Tongue (tissue), 2 donors: ENCODE results near the gene RAB18. TPM values are rescaled to one million over a fixed set of nuclear protein-coding genes. Genes with fewer than 3 reads are reported as not detected.
A peak's percentile ranks its signal among the peaks of the same experiment; 100 is the strongest.
"Not testable (repeated sequence)": the region's sequence is repeated elsewhere in the genome, so short reads cannot be mapped to it uniquely, and the experiment has no call there.

Experiments
- DNase-seq: peaks from one replicate; pipeline ENCODE4 v3.0.0-alpha.2; 2015
- total RNA-seq: library from RNA; depleted of rRNA; stranded (reverse); fragments of >200 nt; gene quantifications from one replicate; pipeline ENCODE4 v1.2.3, GENCODE V29; 2014

Gene RAB18
- total RNA-seq = 77.0 TPM

- DNase-seq = peak; percentile 100
Observed at GRCh38 chr10:27504007-27504807, at the start of gene RAB18. RAB18 (plus strand) TSS chr10:27504304; CDS start chr10:27504370, 66 bp downstream.

DNA sequence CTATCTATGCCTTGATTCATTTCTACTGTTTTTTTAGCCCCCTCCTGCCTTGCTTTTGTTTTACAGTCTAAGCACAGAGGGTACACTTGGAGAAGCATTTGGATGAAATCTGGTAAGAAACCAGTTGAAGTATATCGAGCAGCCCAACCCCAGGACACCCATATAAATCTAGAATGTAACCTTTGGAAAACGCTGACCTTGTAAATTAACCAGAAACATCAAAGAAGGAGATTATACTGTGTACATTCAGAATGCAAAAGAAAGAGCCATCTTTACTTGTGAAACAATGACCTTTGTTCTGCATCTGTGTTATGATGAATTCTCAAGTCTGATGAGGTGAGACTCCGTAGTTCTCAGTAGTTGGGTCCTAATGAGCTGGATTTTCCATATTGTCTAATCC is 49.3 kb upstream of the RAB18 start:
- no peak for DNase-seq

DNA sequence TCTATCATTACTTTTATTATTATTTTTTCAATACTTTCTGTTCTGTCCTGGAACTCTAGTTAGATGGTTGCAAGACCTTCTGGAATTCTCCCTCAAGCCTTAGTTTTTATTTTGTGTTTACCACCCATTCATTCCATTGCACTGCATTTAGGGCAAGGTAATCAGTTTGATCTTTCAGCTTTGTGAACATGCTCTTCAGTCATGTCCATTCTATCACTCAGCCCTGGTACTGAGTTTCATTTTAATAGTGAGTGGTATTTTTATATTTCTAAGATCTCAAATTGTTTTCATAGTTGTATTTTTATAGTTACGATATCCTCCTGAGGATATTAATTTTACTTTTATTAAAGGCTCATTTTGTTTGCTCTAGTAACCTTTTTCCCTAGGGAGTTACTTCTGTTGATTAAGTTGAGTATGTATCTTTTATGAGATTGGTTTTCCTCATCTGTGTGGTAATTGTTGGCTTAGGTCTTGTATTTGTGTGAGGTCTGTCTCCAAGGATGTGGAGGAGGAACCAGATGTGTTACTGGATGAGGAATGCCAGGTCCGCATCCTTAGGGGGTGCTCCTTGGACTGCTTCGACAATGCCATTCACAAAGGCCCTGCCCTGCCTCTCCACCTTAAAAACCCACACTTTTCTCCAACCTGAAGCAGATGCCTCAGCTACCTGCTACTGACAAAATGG is 46.7 kb upstream of the RAB18 start:
- DNase-seq = no peak

- DNase-seq = no peak
Observed at GRCh38 chr10:27457966-27458365, 46.1 kb upstream of the RAB18 start.

DNA sequence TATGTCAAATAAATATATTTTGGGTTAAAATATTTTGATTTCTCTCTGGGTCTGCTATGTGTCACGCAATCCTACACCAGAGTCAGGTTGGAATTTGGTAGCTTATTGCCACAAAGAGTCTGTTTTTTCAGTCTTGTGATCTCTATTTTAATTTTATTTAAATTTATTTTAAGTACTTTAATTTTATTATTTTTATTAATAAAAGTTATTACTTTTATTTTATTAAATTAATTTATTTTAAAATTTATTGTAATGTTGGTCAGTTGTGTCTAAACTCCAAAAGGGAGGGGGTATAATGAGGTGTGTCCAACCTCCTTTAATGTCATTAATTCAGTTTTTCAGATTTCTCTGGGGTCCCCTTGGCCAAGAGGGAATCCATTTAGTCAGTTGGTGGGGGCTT is 42.8 kb upstream of the RAB18 start:
- DNase-seq = no peak

DNA sequence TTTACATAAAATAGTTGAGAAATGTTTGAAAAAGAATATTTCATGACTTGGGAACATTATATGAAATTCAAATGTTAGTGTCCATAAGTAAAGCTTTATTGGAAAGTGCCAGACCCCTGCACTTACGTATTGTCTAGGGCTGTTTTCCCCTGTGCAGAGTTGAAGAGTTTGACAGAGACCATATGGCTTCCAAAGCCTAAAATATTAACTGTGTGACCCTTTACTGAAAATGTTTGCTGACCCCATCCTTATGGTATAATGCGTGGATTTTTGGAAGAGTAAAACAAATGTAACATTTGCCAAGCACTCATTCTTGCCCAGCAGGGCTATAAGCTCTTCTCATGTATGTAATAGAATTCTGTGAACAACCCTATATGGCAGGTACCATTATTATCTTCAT is 40.1 kb upstream of the RAB18 start:
- no peak for DNase-seq

DNA sequence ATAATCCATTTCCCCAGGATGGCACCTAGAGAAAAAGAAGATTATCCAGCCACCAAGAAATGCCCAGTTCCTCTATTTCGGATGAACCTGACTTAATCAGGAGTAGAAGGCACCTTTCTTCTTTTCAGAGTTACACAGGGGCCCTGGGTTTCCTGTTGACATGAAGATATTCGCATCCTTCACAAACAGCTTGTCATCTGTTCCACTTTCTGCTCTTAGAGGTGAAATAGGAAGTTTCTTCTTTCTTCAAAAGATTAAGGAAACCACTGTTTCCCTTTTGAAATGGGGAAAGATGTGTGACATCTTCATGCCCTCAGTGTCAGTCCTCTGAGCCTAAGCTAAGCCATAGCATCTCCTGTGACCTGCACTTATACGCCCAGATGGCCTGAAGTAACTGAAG is 39.1 kb upstream of the RAB18 start:
- no peak for DNase-seq

DNA sequence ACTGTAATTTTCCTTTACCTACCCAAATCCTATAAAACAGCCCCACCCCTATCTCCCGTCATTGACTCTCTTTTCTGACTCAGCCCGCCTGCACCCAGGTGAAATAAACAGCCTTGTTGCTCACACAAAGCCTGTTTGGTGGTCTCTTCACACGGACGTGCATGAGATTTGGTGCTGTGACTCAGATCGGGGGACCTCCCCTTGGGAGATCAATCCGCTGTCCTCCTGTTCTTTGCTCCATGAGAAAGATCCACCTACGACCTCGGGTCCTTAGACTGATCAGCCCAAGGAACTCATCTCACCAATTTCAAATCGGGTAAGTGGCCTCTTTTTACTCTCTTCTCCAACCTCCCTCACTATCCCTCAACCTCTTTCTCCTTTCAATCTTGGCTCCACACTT is 38.5 kb upstream of the RAB18 start:
- not testable (repeated sequence) for DNase-seq

- no peak for DNase-seq
Observed at GRCh38 chr10:27470885-27471284, 33.2 kb upstream of the RAB18 start.

DNA sequence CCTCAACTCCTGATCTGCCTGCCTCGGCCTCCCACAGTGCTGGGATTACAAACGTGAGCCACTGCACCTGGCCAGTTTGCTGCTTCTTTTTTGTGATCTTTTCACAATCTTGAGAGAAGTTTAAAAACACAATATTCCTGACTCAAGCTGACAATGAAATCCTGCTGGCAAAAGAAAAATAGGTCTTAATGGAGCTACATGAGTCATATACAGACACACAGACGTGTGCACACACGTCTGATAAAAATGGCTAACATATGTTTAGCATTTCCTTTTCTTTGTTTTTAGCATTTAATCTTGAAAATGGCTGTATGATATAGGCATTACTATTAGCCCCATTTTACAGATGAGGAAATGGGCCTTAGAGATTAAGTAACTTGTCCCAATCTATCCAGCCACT is 29.4 kb upstream of the RAB18 start:
- DNase-seq = no peak

GRCh38 chr10:27479016-27479415 is 25.1 kb upstream of the RAB18 start:
- DNase-seq = no peak

- no peak for DNase-seq
Observed at GRCh38 chr10:27481486-27481885, 22.6 kb upstream of the RAB18 start.

GRCh38 chr10:27482984-27483956 is 20.8 kb upstream of the RAB18 start:
- peak; percentile 29 for DNase-seq

DNA sequence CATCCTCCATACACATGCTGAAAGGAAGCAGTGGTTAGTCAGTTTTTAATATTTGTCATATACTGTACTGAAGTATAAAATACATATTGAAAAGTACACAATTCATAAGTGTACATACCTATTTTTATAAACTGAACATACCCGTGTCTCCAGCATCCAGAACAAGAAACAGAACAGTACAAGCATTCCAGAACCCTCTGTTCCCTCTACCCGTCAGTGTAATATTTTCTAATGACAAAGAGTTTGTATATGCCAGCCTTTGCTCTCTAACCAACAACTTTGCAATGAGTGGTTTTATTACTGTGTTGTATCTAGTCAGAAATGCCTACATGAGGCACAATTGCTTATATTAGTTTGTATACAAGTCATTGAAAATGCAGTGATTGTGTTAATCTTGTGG is 18.7 kb upstream of the RAB18 start:
- DNase-seq = no peak

GRCh38 chr10:27485986-27486385 is 18.1 kb upstream of the RAB18 start:
- DNase-seq = no peak

DNA sequence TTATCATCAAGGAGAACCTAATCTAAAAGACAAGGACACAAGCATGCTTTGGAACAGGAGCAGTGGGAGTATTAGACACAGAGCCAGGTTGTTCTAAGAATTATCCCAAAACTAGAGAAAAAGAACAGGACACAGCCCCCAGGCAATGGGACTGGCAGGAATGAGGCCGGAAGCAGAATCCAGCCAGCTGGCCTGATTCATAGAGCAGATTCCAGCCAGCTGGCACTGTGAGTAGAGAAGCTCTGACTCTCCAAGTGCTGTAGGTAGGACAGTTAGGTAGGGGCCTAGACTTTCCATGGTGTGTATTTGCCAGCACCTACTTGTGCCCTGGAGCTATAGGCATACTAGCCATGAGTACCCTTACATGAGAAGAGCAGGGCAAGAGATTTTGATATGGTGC is 13.3 kb upstream of the RAB18 start:
- no peak for DNase-seq

DNA sequence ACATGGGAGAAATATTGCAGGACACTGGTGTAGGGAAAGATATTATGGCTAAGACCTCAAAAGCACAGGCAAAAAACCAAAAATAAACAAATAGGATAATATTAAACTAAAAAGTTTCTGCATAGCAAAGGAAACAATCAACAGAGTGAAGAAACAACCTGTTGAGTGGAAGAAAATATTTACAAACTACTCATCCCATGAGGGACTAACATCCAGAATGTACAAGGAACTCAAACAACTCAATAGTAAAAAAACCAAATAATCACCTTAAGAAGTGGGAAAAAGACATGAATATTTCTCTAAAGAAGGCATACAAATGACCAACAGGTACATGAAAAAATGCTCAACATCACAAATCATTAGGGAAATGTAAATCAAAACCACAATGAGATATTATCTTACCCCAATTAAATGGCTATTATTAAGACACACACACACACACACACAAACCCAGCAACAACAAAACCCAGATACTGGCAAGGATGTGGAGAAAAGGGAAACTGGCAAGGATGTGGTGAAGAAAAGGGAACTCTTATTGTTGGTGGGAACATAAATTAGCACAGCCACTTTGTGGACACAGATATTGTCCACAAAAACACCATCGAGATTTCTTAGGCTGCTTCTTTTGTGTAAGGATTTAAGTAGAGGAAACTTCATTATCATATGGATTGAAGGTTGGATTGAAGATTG is 9.8 kb upstream of the RAB18 start:
- DNase-seq = no peak

GRCh38 chr10:27496137-27496536 is 8.0 kb upstream of the RAB18 start:
- DNase-seq = no peak

- no peak for DNase-seq
Observed at GRCh38 chr10:27500096-27500495, 4.0 kb upstream of the RAB18 start.

DNA sequence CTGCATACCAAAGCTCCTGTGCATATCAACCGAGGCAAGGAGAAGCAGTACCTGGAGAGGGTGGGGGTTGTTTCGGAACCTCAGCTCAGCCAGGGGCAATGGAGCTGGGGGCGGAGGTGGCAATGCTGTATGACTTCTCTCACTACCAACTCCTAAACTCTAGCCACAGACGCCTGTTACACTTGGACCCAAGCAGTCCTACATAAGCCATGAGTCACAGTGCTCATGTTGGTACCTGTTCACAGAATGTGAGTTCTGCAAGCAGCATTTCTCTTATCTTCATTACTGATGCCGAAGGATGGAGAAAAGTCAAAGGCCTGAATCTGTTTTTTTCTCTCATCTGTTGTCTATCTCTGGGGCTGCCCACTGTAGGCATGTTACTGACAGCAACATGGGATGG is 3.2 kb upstream of the RAB18 start:
- DNase-seq = no peak

DNA sequence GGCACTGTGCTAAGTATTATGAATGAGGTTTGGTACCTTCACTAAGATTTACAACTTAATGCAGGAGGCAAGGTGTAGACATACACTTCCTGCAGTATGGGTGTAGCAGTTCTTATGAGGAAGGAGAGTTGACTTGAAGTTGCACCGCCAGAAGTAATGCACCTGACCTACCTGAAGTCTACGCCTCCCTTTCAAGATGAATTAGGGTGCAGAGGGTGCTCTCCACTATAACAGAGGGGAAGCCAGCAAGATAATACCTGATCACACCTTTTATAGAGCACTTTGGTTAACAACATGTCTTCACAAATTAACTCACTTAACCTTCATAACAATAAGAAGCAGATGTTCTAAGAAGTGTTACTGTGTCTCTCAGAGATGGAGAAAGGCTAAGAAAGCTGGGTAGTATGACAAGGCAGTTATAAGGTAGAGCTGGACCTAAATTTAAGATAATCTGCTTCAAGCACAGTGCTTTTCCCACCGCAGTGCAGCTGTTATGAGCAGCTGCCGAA is 552 bp upstream of the RAB18 start:
- DNase-seq = no peak
